ENCODE measurements around the gene SEPTIN6. TPM values are rescaled to one million over a fixed set of nuclear protein-coding genes. Genes with fewer than 3 reads are reported as not detected.

The SEPTIN6 gene
- total and polyA plus RNA-seq, 2 of the 13 experiments (the other 11 are each of a cell fraction or from before 2014, with no cell fraction given) = 21.7 to 38.3 TPM

DNA sequence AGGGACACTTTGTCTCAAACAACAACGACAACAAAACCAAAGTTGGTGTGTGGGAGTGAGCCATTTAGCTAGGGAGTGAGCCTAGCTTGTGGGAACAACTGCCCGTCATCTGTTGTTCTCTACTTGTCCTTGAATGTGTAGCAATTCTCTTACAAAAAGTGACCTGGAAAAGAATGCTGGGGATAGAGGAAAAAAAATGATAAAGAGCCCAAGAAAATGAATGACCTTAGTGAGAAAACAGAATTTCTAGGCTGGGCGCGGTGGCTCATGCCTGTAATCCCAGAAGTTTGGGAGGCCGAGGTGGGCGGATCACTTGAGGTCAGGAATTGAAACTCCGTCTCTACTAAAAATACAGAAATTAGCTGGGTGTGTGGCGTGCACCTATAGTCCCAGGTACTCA is 19.6 kb downstream of the SEPTIN6 start:
- Histone ChIP-seq H3K9me3 (ENCODE audit: low read length) (no peaks in the 10 kb centered on the region), H3K27me3 (ENCODE audit: control insufficient read depth in 1 of 2, insufficient read depth in 2 of 2, low read length in 2 of 2) (no peaks in the 10 kb centered on the region), H3K9ac (ENCODE audit: insufficient read depth, low read depth, low read length) (no peak overlapping the region), H3K4me1 (ENCODE audit: insufficient read depth, low read length) (peaks cover 35% of the 10 kb centered on the region), H3K36me3 (replicated peaks in 1 of 2; ENCODE audit: control insufficient read depth in 1 of 2, insufficient read depth in 2 of 2, low read length in 2 of 2) (0 out of 5 replicates have a peak, but pooled peaks cover 0 to 7% of the 10 kb centered on the region in 2 experiments), H2AFZ (ENCODE audit: low read length) (no peak overlapping the region), H3K79me2 (ENCODE audit: insufficient read depth, low read length) (no peaks in the 10 kb centered on the region), H3K27ac (ENCODE audit: extremely low read length, insufficient read depth, low read length) (no peak overlapping the region), H3K4me3 (replicated peaks in 1 of 3; ENCODE audit: insufficient read depth in 1 of 3, low read depth in 2 of 3, low read length in 3 of 3) (no peak overlapping the region), H4K20me1 (ENCODE audit: insufficient read depth, low read length) (no peaks in the 10 kb centered on the region), H3K4me2 (ENCODE audit: low read depth, low read length) (no peak overlapping the region)
- ChIA-PET CTCF (ENCODE audit: low intra/inter-chr PET ratio, low total read pairs) (no interaction called here), POLR2A (interaction anchor here (0.7 kb wide), 1 partner anchor 167 kb away, joined by 3 read pairs; no protein-coding TSS in a partner anchor)
- DNase-seq (ENCODE audit: low spot score) (no peak), ATAC-seq (no peak), FAIRE-seq (no peak)
- WGBS (ENCODE audit: low lambda C conversion rate) = 98% methylated on average over 8 of the region's 8 CpGs
- no peak for TF ChIP-seq ZNF792 (CRISPR knock-in tag; IDR thresholded peaks at IDR 0.05)
- no peak for TF ChIP-seq ARNT (IDR thresholded peaks at IDR 0.05)
- TF ChIP-seq RFX5 (IDR thresholded peaks at IDR 0.05; ENCODE audit: low read depth, low read length) = no peak
- BruUV-seq (replicated peaks) = no TSS peak
- intact Hi-C loops (cut with micrococcal nuclease; ENCODE audit: unreplicated experiment) (no loop called here), in situ Hi-C loops (cut with HindIII; ENCODE audit: extremely low pct_ligation_motif_present, low pct_unique_long_range_greater_than_20kb) (no loop called here)

DNA sequence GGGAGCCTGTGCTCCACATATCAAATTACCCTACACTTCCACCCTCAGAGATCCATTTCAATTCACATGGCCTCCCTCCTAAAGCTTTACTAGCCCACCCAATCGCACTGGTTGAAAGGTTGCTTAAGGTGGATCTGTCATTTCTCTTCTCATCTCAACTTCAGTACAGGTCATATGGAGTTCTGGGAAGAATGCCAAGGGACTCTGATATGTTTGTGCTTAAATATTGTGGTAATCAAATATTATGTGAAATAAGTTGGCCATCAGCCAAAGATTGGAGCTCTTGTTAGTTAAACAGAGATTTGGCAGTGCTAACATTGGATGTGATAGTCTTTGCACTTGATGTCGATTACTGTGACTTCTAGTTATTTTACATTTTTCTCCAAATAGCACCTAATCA is 20.5 kb downstream of the SEPTIN6 start:
- no TSS peak for BruUV-seq (replicated peaks)
- H3K4me2 ChIP-seq (ENCODE audit: low read depth, low read length) = no peak overlapping the region
- intact Hi-C loops (cut with micrococcal nuclease; ENCODE audit: unreplicated experiment) = no loop called here
- H3K4me3 ChIP-seq (replicated peaks in 1 of 3; ENCODE audit: insufficient read depth in 1 of 3, low read depth in 2 of 3, low read length in 3 of 3) = no peak overlapping the region
- no peaks in the 10 kb centered on the region for H4K20me1 ChIP-seq (ENCODE audit: insufficient read depth, low read length)
- TF ChIP-seq MZF1 (CRISPR knock-in tag; IDR thresholded peaks at IDR 0.05; ENCODE audit: borderline replicate concordance) = no peak
- no peak for TF ChIP-seq AGO1 (IDR thresholded peaks at IDR 0.05; ENCODE audit: low read depth, low read length, poor library complexity, severe bottlenecking)
- no peak for TF ChIP-seq REPIN1 (CRISPR knock-in tag; IDR thresholded peaks at IDR 0.05; ENCODE audit: borderline replicate concordance, low read depth)
- no peak for TF ChIP-seq EHMT2 (IDR thresholded peaks at IDR 0.05; ENCODE audit: borderline replicate concordance, low read depth, low read length)
- no peak for TF ChIP-seq GTF3A (CRISPR knock-in tag; conservative IDR thresholded peaks at IDR 0.05)
- 0 out of 5 replicates have a peak, but pooled peaks cover 0 to 7% of the 10 kb centered on the region in 2 experiments for H3K36me3 ChIP-seq (replicated peaks in 1 of 2; ENCODE audit: control insufficient read depth in 1 of 2, insufficient read depth in 2 of 2, low read length in 2 of 2)
- H3K27ac ChIP-seq (ENCODE audit: extremely low read length, insufficient read depth, low read length) = no peak overlapping the region
- no peaks in the 10 kb centered on the region for H3K79me2 ChIP-seq (ENCODE audit: insufficient read depth, low read length)
- ChIA-PET POLR2A (no interaction called here), CTCF (ENCODE audit: low intra/inter-chr PET ratio, low total read pairs) (no interaction called here)
- H3K9me3 ChIP-seq (ENCODE audit: low read length) = no peaks in the 10 kb centered on the region
- no peaks in the 10 kb centered on the region for H3K27me3 ChIP-seq (ENCODE audit: control insufficient read depth in 1 of 2, insufficient read depth in 2 of 2, low read length in 2 of 2)
- H3K4me1 ChIP-seq (ENCODE audit: insufficient read depth, low read length) = peaks cover 35% of the 10 kb centered on the region
- ATAC-seq (no peak), FAIRE-seq (peak; percentile 67), DNase-seq (ENCODE audit: low spot score) (peak; percentile 67)
- H3K9ac ChIP-seq (ENCODE audit: insufficient read depth, low read depth, low read length) = no peak overlapping the region
- H2AFZ ChIP-seq (ENCODE audit: low read length) = no peak overlapping the region
- in situ Hi-C loops (cut with HindIII; ENCODE audit: extremely low pct_ligation_motif_present, low pct_unique_long_range_greater_than_20kb) = no loop called here
- 73% methylated on average over 2 of the region's 2 CpGs for WGBS (ENCODE audit: low lambda C conversion rate)

All from HepG2 (cell line).